NCI-H1048 (cell line): ENCODE data around the gene SPEM1.
"Not testable (repeated sequence)": the region's sequence is repeated elsewhere in the genome, so short reads cannot be mapped to it uniquely, and the experiment has no call there.

Source experiments
- DNase-seq: peaks from one replicate; lab custom pipeline; 2025; lab: John Stamatoyannopoulos, UW

Gene SPEM1

DNA sequence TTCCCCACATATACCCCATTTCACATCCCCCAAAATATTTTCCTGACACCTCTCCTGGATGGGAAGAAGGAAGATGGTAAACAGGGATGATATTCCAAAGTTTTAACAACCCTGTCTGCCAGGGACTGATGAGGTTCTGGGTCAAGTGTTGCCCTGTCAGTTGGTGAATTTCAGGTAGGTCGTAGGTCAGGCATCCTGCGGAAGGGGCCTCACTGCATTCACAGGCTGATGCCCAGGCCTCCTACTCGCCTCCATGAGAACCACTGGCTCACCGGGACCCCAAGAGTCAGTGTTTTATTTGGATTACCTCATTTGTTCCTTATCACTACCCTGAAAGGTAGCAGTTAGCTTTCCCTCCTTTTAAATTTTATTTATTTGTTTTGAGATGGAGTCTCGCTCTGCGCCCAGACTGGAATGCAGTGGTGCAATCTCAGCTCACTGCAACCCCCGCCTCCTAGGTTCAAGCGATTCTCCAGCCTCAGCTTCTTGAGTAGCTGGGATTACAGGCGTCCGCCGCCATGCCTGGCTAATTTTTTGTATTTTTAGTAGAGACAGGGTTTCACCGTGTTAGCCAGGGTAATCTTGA, 48.8 kb downstream of the SPEM1 start:
- DNase-seq = no peak

DNA sequence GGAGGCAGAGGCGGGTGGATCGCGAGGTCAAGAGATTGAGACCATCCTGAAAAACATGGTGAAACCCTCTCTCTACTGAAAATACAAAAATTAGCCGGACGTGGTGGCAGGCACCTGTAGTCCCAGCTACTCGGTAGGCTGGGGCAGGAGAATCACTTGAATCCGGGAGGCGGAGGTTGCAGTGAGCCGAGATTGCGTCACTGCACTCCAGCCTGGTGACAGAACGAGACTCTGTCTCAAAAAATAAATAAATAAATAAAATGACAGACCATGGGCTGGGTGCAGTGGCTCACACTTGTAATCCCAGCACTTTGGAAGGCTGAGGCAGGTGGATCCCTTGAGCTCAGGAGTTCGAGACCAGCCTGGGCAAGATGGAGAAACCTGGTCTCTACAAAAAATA, 49.7 kb downstream of the SPEM1 start:
- DNase-seq = not testable (repeated sequence)

DNA sequence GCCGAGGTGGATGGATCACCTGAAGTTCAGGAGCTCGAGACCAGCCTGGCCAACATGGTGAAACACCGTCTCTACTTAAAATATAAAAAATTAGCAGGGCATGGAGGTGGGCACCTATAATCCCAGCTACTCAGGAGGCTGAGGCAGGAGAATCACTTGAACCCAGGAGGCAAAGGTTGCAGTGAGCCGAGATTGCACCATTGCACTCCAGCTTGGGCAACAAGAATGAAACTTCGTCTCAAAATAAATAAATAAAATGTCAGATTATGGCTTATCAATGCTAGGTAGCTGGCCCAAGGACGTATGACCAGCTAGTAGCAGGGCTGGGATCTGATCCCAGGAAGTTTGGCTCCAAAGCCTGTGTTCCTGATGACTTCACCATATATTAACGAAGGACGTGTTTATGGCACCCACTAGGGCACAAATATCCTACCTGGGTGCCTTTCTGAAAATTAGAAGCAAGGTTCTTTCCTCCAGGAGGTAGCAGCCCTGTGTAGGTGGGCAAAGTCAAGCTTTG, 50.4 kb downstream of the SPEM1 start:
- not testable (repeated sequence) for DNase-seq
